GM12878 (cell line): ENCODE measurements around the gene SMAD2. TPM values are rescaled to one million over a fixed set of nuclear protein-coding genes. Genes with fewer than 3 reads are reported as not detected.

Experiments
- ATAC-seq: fragments of 200-7000 bp; cut with Tn5 transposase; 3 replicates; pipeline ENCODE4 v1.9.1; 2020; ENCODE audit warnings: mild to moderate bottlenecking, moderate library complexity
- BruUV-seq: library from RNA; stranded (reverse); fragments of 400-500 nt; replicated peaks from 2 replicates; lab custom pipeline; 2021; lab: Mats Ljungman, UMichigan
- CTCF ChIA-PET: fragments of 300-600 bp; sonication (Branson Sonifier 250); formaldehyde crosslinking; extraction: SDS; loops from one replicate; lab custom pipeline; 2021; ENCODE audit warnings: inconsistent platforms; lab: Yijun Ruan, JAX
- POLR2A ChIA-PET: fragments of 350-600 bp; formaldehyde crosslinking; extraction: SDS; loops from one replicate; lab custom pipeline; 2021; ENCODE audit warnings: inconsistent platforms; lab: Charles Lee
- RAD21 ChIA-PET: fragments of 300-600 bp; sonication (Branson Sonifier 250); formaldehyde crosslinking; loops from one replicate; lab custom pipeline; 2023; ENCODE audit warnings: antibody characterized with exemption; ENCODE audit not compliant: unreplicated experiment; lab: Charles Lee
- SMC1A ChIA-PET: fragments of 300-600 bp; sonication (Branson Sonifier 250); formaldehyde crosslinking; loops from one replicate; lab custom pipeline; 2023; ENCODE audit not compliant: unreplicated experiment, uncharacterized antibody; lab: Charles Lee
- DNase-seq: peaks from one replicate; pipeline ENCODE4 v3.0.0-alpha.2; 2011; ENCODE audit warnings: low read depth, low spot score
- FAIRE-seq: peaks from 3 replicates; lab custom pipeline; 2011; peaks lifted over from hg19 to GRCh38; lab: Jason Lieb, UNC
- H2AFZ ChIP-seq: 2 replicates; pipeline ENCODE4 v1.6.0; 2011; ENCODE audit warnings: low read depth, low read length, control low read depth; ENCODE audit not compliant: control insufficient read depth
- H3K27ac ChIP-seq: 2 replicates; pipeline ENCODE4 v1.5.1; 2011; ENCODE audit warnings: control low read depth; ENCODE audit not compliant: control insufficient read depth, insufficient read depth
- H3K27me3 ChIP-seq, 2 experiments: replicated peaks in 1 of 2; 2 replicates each; pipeline versions ENCODE4 v1.6.0 to v1.6.1; 2011; ENCODE audit warnings: low read length in 1 of 2; ENCODE audit not compliant: control insufficient read depth in 2 of 2, insufficient read depth in 2 of 2
- H3K36me3 ChIP-seq, 2 experiments: 2 replicates each; pipeline ENCODE4 v1.5.1; 2011; ENCODE audit warnings: low read length in 1 of 2; ENCODE audit not compliant: control insufficient read depth in 2 of 2, insufficient read depth in 2 of 2
- H3K4me1 ChIP-seq: 2 replicates; pipeline ENCODE4 v1.6.1; 2011; ENCODE audit warnings: mild to moderate bottlenecking, low read length, moderate library complexity, mixed read lengths; ENCODE audit not compliant: control insufficient read depth, insufficient read depth
- H3K4me2 ChIP-seq: 2 replicates; pipeline ENCODE4 v1.6.0; 2011; ENCODE audit warnings: control low read depth; ENCODE audit not compliant: control insufficient read depth, insufficient read depth
- H3K4me3 ChIP-seq: fragments of 200-600 bp; sonication (generic); 2 replicates; pipeline ENCODE4 v1.5.1; 2016
- H3K79me2 ChIP-seq: 2 replicates; pipeline ENCODE4 v1.6.0; 2011; ENCODE audit warnings: low read length; ENCODE audit not compliant: control insufficient read depth, insufficient read depth
- H3K9ac ChIP-seq: 2 replicates; pipeline ENCODE4 v1.8.0; 2011; ENCODE audit warnings: low read length, control low read depth, mixed read lengths; ENCODE audit not compliant: control insufficient read depth, insufficient read depth
- H3K9me3 ChIP-seq: replicated peaks from 3 replicates; pipeline ENCODE4 v1.5.1; 2011; ENCODE audit warnings: mild to moderate bottlenecking, low read length; ENCODE audit not compliant: control insufficient read depth, insufficient read depth
- H4K20me1 ChIP-seq: 2 replicates; pipeline ENCODE4 v1.6.0; 2011; ENCODE audit not compliant: control insufficient read depth, insufficient read depth
- ATF7 ChIP-seq: fragments of 450-650 bp; IDR thresholded peaks from 2 replicates; pipeline ENCODE4 v1.6.1; 2016; ENCODE audit warnings: low read depth, mild to moderate bottlenecking
- CBX3 ChIP-seq: fragments of 200-600 bp; sonication (generic); IDR thresholded peaks from 2 replicates; pipeline ENCODE4 v1.6.1; 2016; ENCODE audit warnings: low read depth, borderline replicate concordance
- CBX5 ChIP-seq: sonication (generic); IDR thresholded peaks from 2 replicates; pipeline ENCODE4 v1.6.1; 2016; ENCODE audit warnings: low read depth, moderate library complexity, mild to moderate bottlenecking, inconsistent platforms
- CREB1 ChIP-seq: IDR thresholded peaks from 2 replicates; pipeline ENCODE4 v1.6.1; 2012; ENCODE audit warnings: low read depth, mild to moderate bottlenecking, inconsistent platforms
- CREM ChIP-seq: IDR thresholded peaks from 2 replicates; pipeline ENCODE4 v1.6.1; 2014; ENCODE audit warnings: antibody characterized with exemption, low read depth
- GATAD2B ChIP-seq: fragments of 450-650 bp; conservative IDR thresholded peaks from 2 replicates; pipeline ENCODE4 v1.6.1; 2017; ENCODE audit warnings: low read depth, mild to moderate bottlenecking, moderate library complexity
- KLF5 ChIP-seq: fragments of 450-650 bp; IDR thresholded peaks from 2 replicates; pipeline ENCODE4 v1.6.1; 2014; ENCODE audit warnings: mild to moderate bottlenecking; ENCODE audit not compliant: partially characterized antibody
- MYB ChIP-seq: fragments of 150-350 bp; IDR thresholded peaks from 2 replicates; pipeline ENCODE4 v1.6.1; 2014; ENCODE audit warnings: mild to moderate bottlenecking, low read depth, low read length, borderline replicate concordance
- NR2F1 ChIP-seq: fragments of 450-650 bp; conservative IDR thresholded peaks from 2 replicates; pipeline ENCODE4 v1.6.1; 2017; ENCODE audit warnings: mild to moderate bottlenecking
- PAX5 ChIP-seq: IDR thresholded peaks from 2 replicates; pipeline ENCODE4 v1.6.1; 2011; ENCODE audit warnings: low read depth, low read length, borderline replicate concordance
- RFX5 ChIP-seq: IDR thresholded peaks from 2 replicates; pipeline ENCODE4 v1.6.1; 2011; ENCODE audit warnings: low read depth, low read length, improper control_type of control experiment
- STAT1 ChIP-seq: fragments of 450-650 bp; conservative IDR thresholded peaks from 2 replicates; pipeline ENCODE4 v1.6.1; 2014; ENCODE audit warnings: antibody characterized with exemption, mild to moderate bottlenecking
- SUPT20H ChIP-seq: IDR thresholded peaks from 2 replicates; pipeline ENCODE4 v1.6.1; 2011; ENCODE audit warnings: low read depth, mild to moderate bottlenecking, low read length, moderate library complexity, borderline replicate concordance; ENCODE audit not compliant: control insufficient read depth
- TCF12 ChIP-seq: IDR thresholded peaks from 2 replicates; pipeline ENCODE4 v1.6.1; 2011; ENCODE audit warnings: low read depth, mild to moderate bottlenecking, low read length
- TCF3 ChIP-seq: IDR thresholded peaks from 2 replicates; pipeline ENCODE4 v1.6.1; 2012; ENCODE audit warnings: low read depth, mild to moderate bottlenecking, low read length, borderline replicate concordance; ENCODE audit not compliant: insufficient read depth
- TCF7 ChIP-seq: IDR thresholded peaks from 2 replicates; pipeline ENCODE4 v1.6.1; 2014; ENCODE audit warnings: antibody characterized with exemption, borderline replicate concordance
- YBX1 ChIP-seq: fragments of 450-650 bp; IDR thresholded peaks from 2 replicates; pipeline ENCODE4 v1.6.1; 2016; ENCODE audit warnings: antibody characterized with exemption
- YY1 ChIP-seq: IDR thresholded peaks from 2 replicates; pipeline ENCODE4 v1.6.1; 2011; ENCODE audit warnings: low read depth, mild to moderate bottlenecking, low read length
- WGBS: methylation state at CpG from one replicate; pipeline ENCODE4 v1.1.6; 2016; ENCODE audit warnings: low lambda C conversion rate; ENCODE audit not compliant: insufficient replicate concordance, insufficient coverage; ENCODE audit errors: missing lambda C conversion rate; 5-methylcytosine and 5-hydroxymethylcytosine counted together
- in situ Hi-C: fragments of 300-500 bp; cut with MboI; formaldehyde crosslinking; loops from 9 replicates; pipeline ENCODE4 v1.14.3; 2018; ENCODE audit warnings: mixed read lengths
- intact Hi-C: fragments of 100-400 bp; cut with micrococcal nuclease; formaldehyde crosslinking; loops from one replicate; pipeline ENCODE4 v1.14.2; 2022; ENCODE audit not compliant: unreplicated experiment
- polyA plus RNA-seq, 11 experiments: library from polyadenylated mRNA; depleted of rRNA in 4 of 11; unstranded in 6 of 11; stranded (reverse) in 5 of 11; fragments of >200 nt; fragmentation: Nextera tagmentation in 4 of 11; fragmentation: Illumina TruSeq in 1 of 11; extraction: Ambion mirVana in 4 of 11; extraction: Trizol in 1 of 11; gene quantifications; 1 replicate in 1 of 11; 2 replicates in 10 of 11; pipeline versions ENCODE4 v1.2.1 to v1.2.3, GENCODE V29; 2011 to 2016; ENCODE audit warnings: inconsistent platforms in 2 of 11, missing spikeins in 2 of 11, low read depth in 1 of 11
- total RNA-seq, 4 experiments: library from RNA; depleted of rRNA in 3 of 4; stranded (reverse); fragments of >200 nt in 3 of 4; fragmentation: Illumina TruSeq in 1 of 4; extraction: Trizol in 1 of 4; gene quantifications; 2 replicates each; pipeline versions ENCODE4 v1.2.1 to v1.2.3, GENCODE V29; 2013 to 2021
- TF ChIP-seq, protein P1 (sequence below): fragments of 450-650 bp; IDR thresholded peaks from 2 replicates; pipeline ENCODE4 v1.6.1; 2017; ENCODE audit warnings: mild to moderate bottlenecking, moderate library complexity
- TF ChIP-seq, protein P2 (sequence below): IDR thresholded peaks from 2 replicates; pipeline ENCODE4 v1.6.1; 2011; ENCODE audit warnings: mild to moderate bottlenecking, low read depth, low read length, moderate library complexity; ENCODE audit not compliant: insufficient replicate concordance

SMAD2 gene
- total and polyA plus RNA-seq, 10 of the 15 experiments (the other 5 are each of a cell fraction or from before 2014, with no cell fraction given) = 28.8 to 111 (median 65.8) TPM

DNA sequence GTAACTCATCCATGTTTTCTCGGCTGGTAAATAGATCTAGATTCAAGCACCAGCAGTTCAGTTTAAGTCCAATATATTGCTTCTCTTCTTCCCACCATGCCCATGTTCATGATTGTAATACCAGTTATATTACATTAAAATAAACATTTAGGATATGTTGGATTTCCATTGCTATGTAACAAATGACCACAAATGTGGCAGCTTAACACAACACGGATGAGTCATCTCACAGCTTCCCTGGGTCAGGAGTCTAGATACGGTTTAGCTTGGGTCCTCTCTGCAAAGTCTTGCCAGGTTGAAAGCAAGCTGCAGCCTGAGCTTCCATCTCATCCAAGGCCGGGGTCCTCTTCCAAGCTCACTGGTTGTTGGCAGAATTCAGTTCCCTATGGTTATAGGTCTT is 39.4 kb upstream of the SMAD2 start:
- ATAC-seq = no peak
- in situ Hi-C loops (no loop called here), intact Hi-C loops (no loop called here)
- Histone ChIP-seq H3K9ac (no peak overlapping the region), H3K36me3 (no peaks in the 10 kb centered on the region), H2AFZ (no peak overlapping the region), H3K9me3 (no peaks in the 10 kb centered on the region), H3K79me2 (no peaks in the 10 kb centered on the region), H3K4me3 (no peak overlapping the region), H3K4me2 (no peak overlapping the region), H4K20me1 (no peaks in the 10 kb centered on the region), H3K4me1 (no peaks in the 10 kb centered on the region), H3K27ac (no peak overlapping the region), H3K27me3 (no peaks in the 10 kb centered on the region)
- ChIA-PET RAD21 (no interaction called here), SMC1A (interaction anchor here (0.7 to 1.5 kb wide), 2 partner anchors 93 to 867 kb away, joined by 3 to 4 read pairs; no protein-coding TSS in a partner anchor), CTCF (interaction anchor here (1.4 kb wide), 1 partner anchor 36 kb away, joined by 3 read pairs; no protein-coding TSS in a partner anchor), POLR2A (no interaction called here)
- FAIRE-seq = no peak
- no peak for DNase-seq
- 58% methylated on average over 4 of the region's 4 CpGs for whole genome bisulfite sequencing
- BruUV-seq = no TSS peak
- no peak for TF ChIP-seq CREM
- no peak for TF ChIP-seq YY1
- TF ChIP-seq KLF5 = no peak
- no peak for TF ChIP-seq RFX5
- TF ChIP-seq PAX5 = no peak
- no peak for TF ChIP-seq CREB1
- TF ChIP-seq STAT1 = no peak
- TF ChIP-seq, protein P1, sequence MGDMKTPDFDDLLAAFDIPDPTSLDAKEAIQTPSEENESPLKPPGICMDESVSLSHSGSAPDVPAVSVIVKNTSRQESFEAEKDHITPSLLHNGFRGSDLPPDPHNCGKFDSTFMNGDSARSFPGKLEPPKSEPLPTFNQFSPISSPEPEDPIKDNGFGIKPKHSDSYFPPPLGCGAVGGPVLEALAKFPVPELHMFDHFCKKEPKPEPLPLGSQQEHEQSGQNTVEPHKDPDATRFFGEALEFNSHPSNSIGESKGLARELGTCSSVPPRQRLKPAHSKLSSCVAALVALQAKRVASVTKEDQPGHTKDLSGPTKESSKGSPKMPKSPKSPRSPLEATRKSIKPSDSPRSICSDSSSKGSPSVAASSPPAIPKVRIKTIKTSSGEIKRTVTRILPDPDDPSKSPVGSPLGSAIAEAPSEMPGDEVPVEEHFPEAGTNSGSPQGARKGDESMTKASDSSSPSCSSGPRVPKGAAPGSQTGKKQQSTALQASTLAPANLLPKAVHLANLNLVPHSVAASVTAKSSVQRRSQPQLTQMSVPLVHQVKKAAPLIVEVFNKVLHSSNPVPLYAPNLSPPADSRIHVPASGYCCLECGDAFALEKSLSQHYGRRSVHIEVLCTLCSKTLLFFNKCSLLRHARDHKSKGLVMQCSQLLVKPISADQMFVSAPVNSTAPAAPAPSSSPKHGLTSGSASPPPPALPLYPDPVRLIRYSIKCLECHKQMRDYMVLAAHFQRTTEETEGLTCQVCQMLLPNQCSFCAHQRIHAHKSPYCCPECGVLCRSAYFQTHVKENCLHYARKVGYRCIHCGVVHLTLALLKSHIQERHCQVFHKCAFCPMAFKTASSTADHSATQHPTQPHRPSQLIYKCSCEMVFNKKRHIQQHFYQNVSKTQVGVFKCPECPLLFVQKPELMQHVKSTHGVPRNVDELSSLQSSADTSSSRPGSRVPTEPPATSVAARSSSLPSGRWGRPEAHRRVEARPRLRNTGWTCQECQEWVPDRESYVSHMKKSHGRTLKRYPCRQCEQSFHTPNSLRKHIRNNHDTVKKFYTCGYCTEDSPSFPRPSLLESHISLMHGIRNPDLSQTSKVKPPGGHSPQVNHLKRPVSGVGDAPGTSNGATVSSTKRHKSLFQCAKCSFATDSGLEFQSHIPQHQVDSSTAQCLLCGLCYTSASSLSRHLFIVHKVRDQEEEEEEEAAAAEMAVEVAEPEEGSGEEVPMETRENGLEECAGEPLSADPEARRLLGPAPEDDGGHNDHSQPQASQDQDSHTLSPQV = no peak
- TF ChIP-seq GATAD2B = no peak
- no peak for TF ChIP-seq YBX1
- no peak for TF ChIP-seq TCF3
- TF ChIP-seq SUPT20H = no peak
- TF ChIP-seq CBX3 = no peak
- TF ChIP-seq CBX5 = no peak
- TF ChIP-seq MYB = no peak
- TF ChIP-seq, protein P2, sequence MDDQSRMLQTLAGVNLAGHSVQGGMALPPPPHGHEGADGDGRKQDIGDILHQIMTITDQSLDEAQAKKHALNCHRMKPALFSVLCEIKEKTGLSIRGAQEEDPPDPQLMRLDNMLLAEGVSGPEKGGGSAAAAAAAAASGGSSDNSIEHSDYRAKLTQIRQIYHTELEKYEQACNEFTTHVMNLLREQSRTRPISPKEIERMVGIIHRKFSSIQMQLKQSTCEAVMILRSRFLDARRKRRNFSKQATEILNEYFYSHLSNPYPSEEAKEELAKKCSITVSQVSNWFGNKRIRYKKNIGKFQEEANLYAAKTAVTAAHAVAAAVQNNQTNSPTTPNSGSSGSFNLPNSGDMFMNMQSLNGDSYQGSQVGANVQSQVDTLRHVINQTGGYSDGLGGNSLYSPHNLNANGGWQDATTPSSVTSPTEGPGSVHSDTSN = no peak
- TF ChIP-seq TCF7 = no peak
- TF ChIP-seq TCF12 = no peak
- no peak for TF ChIP-seq ATF7
- TF ChIP-seq NR2F1 = no peak
